ENCODE measurements around the gene ODAD2.

The ODAD2 gene

DNA sequence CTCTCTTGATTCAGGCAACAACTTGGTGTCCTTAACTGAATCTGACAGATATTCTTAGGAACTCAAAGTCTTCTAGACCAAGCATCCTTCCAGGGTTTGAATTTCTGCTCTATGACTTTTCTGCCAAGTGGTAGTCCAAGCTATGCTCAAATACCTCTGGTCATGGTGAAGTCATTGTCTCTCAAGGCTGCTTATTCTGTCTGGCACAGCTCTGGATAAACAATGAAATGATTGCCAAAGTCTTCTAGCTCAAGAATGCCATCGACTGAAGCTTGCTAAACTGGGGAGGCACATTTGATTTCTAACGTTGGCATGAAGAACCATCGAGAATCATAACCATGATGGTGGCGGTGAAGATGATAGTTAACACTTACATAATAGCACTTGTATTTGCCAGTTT lies 137.1 kb downstream of the ODAD2 start:
- H3K36me3 ChIP-seq = no peaks in the 10 kb centered on the region
- TF ChIP-seq, protein P1, sequence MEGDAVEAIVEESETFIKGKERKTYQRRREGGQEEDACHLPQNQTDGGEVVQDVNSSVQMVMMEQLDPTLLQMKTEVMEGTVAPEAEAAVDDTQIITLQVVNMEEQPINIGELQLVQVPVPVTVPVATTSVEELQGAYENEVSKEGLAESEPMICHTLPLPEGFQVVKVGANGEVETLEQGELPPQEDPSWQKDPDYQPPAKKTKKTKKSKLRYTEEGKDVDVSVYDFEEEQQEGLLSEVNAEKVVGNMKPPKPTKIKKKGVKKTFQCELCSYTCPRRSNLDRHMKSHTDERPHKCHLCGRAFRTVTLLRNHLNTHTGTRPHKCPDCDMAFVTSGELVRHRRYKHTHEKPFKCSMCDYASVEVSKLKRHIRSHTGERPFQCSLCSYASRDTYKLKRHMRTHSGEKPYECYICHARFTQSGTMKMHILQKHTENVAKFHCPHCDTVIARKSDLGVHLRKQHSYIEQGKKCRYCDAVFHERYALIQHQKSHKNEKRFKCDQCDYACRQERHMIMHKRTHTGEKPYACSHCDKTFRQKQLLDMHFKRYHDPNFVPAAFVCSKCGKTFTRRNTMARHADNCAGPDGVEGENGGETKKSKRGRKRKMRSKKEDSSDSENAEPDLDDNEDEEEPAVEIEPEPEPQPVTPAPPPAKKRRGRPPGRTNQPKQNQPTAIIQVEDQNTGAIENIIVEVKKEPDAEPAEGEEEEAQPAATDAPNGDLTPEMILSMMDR (IDR thresholded peaks at IDR 0.05; ENCODE audit: low read depth, low read length) = no peak
- no peak overlapping the region for H3K27ac ChIP-seq
- H3K9me3 ChIP-seq (ENCODE audit: severe bottlenecking) = no peaks in the 10 kb centered on the region
- no peaks in the 10 kb centered on the region for H3K27me3 ChIP-seq (ENCODE audit: insufficient read depth, low read depth, severe bottlenecking)
- no peak for DNase-seq
- no peak overlapping the region for H3K4me3 ChIP-seq (ENCODE audit: low read depth, low read length)

DNA sequence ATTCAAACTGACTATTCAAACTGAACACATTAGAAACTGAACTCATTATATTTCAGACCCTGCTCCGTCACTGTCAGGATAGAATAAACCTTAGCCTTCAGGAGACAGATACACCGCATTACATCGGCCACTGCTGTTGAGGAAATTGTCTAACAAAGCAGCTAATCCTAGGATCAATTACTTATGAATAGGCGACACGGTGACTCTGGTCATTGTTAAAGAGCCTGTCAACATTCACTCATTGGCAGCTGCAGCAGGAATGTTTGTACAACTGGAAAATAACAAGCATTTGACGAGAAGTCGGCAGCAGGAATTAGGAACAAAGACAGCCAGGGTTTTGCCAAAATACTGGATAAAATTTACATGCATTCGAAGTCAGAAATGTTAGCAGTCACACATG lies 141.3 kb downstream of the ODAD2 start:
- no peak overlapping the region for H3K27ac ChIP-seq

DNA sequence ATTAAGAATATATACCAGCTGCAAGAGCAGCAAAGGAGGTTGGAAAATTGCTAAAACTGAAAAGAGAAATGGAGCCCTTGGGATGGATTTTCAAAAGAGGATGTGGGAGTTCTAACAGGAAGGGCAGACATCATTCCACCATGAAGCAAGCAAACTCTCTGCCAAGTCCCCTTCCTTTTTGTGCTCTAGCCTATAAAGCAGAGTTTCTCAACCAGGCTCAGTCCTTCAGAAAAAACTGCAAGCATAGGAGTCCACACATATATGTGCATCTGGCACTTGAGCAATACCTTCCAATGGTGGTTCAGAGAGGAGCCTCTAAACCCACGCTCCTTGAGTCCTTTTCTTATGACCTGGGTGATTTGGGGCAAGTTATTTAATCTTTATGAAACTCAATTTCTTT lies 154.7 kb downstream of the ODAD2 start:
- H3K27me3 ChIP-seq (ENCODE audit: insufficient read depth, low read depth, severe bottlenecking) = no peaks in the 10 kb centered on the region

More for the DNA sequence above, 141.3 kb downstream of the ODAD2 start:
- no peak overlapping the region for H3K4me3 ChIP-seq (ENCODE audit: low read depth, low read length)
- DNase-seq = no peak
- no peaks in the 10 kb centered on the region for H3K27me3 ChIP-seq (ENCODE audit: insufficient read depth, low read depth, severe bottlenecking)
- H3K36me3 ChIP-seq = no peaks in the 10 kb centered on the region
- TF ChIP-seq, protein P1 (IDR thresholded peaks at IDR 0.05; ENCODE audit: low read depth, low read length) = no peak
- H3K9me3 ChIP-seq (ENCODE audit: severe bottlenecking) = no peaks in the 10 kb centered on the region

DNA sequence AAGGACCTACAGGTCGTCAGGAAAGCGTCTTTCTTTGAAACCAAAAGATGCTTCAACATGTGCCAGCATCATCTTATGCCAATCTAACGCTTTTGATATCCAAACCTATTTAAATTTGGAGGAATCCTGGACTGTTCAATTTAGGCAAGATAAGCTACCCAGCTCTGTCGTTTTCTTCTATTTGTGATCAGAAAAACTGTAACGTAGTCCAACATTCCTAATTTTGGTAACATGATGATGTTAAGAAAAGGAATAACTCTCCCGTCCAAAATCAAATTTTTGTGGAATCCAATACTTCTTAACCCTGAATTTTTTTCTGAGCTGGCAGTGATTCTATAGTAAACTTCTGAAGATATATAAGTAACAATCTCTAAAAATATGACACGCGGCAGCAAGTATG lies 160.0 kb downstream of the ODAD2 start:
- Histone ChIP-seq H3K4me3 (ENCODE audit: low read depth, low read length) (no peak overlapping the region), H3K27ac (no peak overlapping the region), H3K27me3 (ENCODE audit: insufficient read depth, low read depth, severe bottlenecking) (no peaks in the 10 kb centered on the region), H3K36me3 (no peaks in the 10 kb centered on the region), H3K9me3 (ENCODE audit: severe bottlenecking) (no peaks in the 10 kb centered on the region)
- no peak for DNase-seq
- TF ChIP-seq, protein P1 (IDR thresholded peaks at IDR 0.05; ENCODE audit: low read depth, low read length) = no peak

More for the DNA sequence above, 154.7 kb downstream of the ODAD2 start:
- Histone ChIP-seq H3K36me3 (no peaks in the 10 kb centered on the region), H3K4me3 (ENCODE audit: low read depth, low read length) (no peak overlapping the region), H3K9me3 (ENCODE audit: severe bottlenecking) (no peaks in the 10 kb centered on the region), H3K27ac (no peak overlapping the region)
- no peak for DNase-seq
- TF ChIP-seq, protein P1 (IDR thresholded peaks at IDR 0.05; ENCODE audit: low read depth, low read length) = no peak

DNA sequence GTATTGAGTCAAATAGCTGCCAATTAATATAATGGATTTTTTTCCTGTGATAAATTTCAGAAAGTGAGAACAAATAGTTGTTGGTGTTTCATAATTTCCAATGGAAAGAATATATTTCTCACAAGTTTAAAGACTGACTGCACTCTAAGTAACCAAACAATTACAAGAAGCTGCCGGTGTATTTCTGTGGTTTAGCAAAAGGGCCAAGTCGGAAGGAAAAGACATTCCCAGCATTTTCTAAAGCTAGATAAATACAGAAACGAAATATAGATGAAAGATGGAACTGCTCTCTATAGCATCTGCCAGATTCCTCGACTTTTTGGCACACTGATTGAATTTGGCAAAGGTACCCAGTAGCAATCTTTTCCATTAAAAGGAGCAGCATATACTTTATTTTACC lies 160.5 kb downstream of the ODAD2 start:
- Histone ChIP-seq H3K27me3 (ENCODE audit: insufficient read depth, low read depth, severe bottlenecking) (no peaks in the 10 kb centered on the region), H3K4me3 (ENCODE audit: low read depth, low read length) (no peak overlapping the region), H3K9me3 (ENCODE audit: severe bottlenecking) (no peaks in the 10 kb centered on the region), H3K36me3 (no peaks in the 10 kb centered on the region), H3K27ac (no peak overlapping the region)
- no peak for DNase-seq
- TF ChIP-seq, protein P1 (IDR thresholded peaks at IDR 0.05; ENCODE audit: low read depth, low read length) = no peak

DNA sequence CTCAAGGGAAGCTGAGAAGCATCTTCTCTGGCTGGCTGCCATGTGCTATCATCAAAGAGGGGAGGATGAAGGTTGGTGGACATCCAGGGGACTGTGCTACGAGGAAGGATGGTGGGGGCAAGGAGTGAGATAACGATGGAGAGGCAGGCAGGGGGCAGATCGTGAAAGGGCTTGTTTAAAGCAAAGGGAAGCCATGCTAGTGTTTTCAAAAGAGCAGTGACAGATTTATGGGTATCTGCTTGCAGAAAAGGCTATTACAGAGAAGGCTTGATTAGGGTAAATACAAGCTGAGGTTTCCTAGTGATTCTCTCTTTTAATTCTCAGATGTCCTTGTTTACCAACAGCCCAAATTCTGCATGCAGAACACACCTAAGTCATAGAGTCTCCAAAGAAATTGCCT lies 164.4 kb downstream of the ODAD2 start:
- TF ChIP-seq, protein P1 (IDR thresholded peaks at IDR 0.05; ENCODE audit: low read depth, low read length) = no peak
- H3K27ac ChIP-seq = no peak overlapping the region
- H3K27me3 ChIP-seq (ENCODE audit: insufficient read depth, low read depth, severe bottlenecking) = no peaks in the 10 kb centered on the region
- H3K36me3 ChIP-seq = no peaks in the 10 kb centered on the region
- no peak for DNase-seq
- no peak overlapping the region for H3K4me3 ChIP-seq (ENCODE audit: low read depth, low read length)
- no peaks in the 10 kb centered on the region for H3K9me3 ChIP-seq (ENCODE audit: severe bottlenecking)
